Fibroblast of skin of left quadriceps (primary cell): ENCODE results near the gene DMD.

Experiments
- DNase-seq, 2 experiments: peaks; one replicate each; pipeline ENCODE4 v3.0.0-alpha.2; 2013; ENCODE audit warnings: low read depth in 2 of 2

DMD gene

GRCh38 chrX:33045245-33045644 lies 166.1 kb downstream of the DMD start:
- no peak for DNase-seq

- no peak for DNase-seq
Measured at GRCh38 chrX:33041141-33041540, 170.2 kb downstream of the DMD start.

- no peak for DNase-seq
Measured at GRCh38 chrX:33032700-33033099, 178.6 kb downstream of the DMD start.

GRCh38 chrX:33014949-33015348 lies 196.4 kb downstream of the DMD start:
- no peak for DNase-seq

DNA sequence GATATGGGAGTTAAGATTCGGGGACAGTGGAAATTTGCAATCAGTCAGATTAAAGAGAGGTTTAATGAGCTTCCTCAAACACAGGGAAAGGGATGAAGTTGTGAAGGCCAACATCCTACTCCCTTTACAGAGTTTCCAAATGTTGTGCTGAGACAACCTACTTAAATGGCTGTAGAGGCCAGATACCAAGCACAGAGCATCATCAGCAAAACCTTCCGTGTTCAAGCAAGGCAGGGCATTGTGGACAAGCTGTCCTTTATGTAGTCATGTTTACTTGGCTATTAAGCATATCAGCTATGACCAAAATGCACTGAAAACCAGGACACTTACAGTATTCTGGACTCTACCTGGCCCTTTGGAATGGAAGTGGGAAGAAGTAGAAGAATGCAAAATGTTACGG lies 197.3 kb downstream of the DMD start:
- no peak for DNase-seq

GRCh38 chrX:33001107-33001506 lies 210.2 kb downstream of the DMD start:
- no peak for DNase-seq

- no peak for DNase-seq
Measured at GRCh38 chrX:32998776-32999175, 212.6 kb downstream of the DMD start.

- DNase-seq, result no peak
Measured at GRCh38 chrX:32995427-32995826, 215.9 kb downstream of the DMD start.

- DNase-seq, result no peak
Measured at GRCh38 chrX:32987142-32987541, 224.2 kb downstream of the DMD start.

DNA sequence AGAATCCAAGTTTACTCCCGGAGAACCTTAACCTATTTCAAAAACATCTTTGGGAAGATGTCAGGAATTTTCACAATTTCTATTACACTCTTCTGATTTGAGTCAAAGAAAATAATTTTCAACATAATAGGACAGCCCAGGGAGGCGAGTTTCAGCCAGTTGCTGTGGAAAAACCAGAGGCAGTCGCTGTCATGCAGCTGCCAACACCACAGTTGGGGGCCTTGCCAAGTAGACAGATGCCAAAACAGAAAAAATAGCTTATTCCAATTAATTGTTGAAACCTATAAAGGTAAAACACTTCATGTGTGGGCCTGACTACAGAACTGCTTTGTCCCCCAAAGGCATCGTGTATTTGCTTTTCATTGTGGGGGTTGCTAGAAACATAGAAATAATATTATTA lies 225.8 kb downstream of the DMD start:
- DNase-seq, result no peak

DNA sequence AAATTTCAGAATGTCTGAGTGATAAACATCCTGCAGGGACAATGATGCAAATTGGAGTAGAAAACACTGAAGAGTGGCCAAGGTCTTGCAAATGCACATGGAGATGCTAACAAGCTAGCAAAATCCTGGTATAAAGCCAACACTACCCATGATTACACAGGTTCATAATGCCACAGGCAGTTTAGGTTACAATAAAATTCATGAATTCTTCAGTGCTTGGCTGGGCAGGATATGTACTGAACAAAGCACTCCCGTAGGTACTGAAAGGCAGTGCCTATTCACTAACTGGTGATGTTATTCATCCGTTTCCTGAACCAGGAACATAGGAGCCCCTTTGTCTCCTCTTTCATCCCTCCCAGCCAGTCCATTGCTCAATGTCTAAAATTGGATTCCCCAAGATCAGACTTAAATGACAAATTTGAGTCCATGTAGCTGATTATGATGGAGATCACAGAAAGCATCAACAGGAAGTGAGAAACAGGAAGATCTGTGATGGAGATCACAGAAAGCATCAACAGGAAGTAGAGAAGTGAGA lies 244.5 kb downstream of the DMD start:
- no peak for DNase-seq

DNA sequence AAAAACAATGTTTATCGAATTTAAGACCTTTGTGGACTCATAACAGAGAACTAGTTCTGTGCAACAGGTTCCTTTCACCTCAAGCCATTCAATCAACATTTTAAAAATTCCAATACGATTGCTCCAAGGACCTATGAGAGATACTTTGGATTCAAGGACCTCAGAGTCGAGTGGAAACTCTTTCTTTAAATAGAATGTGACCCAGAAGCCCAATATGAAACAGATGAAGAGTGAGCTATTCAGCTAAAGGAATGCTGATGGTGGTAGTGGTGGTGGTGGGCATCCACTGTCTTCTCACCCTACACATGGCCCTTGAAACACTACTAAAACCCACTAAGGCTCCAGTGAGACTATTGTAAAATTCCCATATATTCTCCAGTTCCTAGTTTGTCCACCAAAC lies 257.2 kb downstream of the DMD start:
- no peak for DNase-seq

- DNase-seq, result no peak
Measured at GRCh38 chrX:32948130-32948529, 263.2 kb downstream of the DMD start.

DNA sequence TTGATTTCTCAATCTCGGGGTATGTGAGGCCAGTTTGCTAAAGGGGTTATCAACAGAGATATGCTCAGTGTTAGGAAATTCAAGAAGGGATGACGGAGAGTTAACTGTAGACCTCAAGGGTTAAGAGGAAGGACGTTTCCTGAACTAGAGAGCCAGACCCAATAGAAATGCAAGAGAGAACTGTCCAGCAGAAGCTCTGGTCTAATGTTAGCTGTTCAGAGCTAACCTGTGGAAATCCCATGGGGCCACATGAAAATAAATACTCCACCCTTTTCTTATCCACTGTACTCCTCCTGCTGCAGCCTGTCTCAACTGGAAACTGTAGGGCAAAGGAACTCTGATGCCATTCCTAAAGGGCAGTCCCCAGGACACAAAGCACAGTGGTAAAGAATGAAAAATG lies 274.3 kb downstream of the DMD start:
- no peak for DNase-seq

GRCh38 chrX:32933548-32933947 lies 277.8 kb downstream of the DMD start:
- no peak for DNase-seq

GRCh38 chrX:32929040-32929439 lies 282.3 kb downstream of the DMD start:
- DNase-seq, result no peak

DNA sequence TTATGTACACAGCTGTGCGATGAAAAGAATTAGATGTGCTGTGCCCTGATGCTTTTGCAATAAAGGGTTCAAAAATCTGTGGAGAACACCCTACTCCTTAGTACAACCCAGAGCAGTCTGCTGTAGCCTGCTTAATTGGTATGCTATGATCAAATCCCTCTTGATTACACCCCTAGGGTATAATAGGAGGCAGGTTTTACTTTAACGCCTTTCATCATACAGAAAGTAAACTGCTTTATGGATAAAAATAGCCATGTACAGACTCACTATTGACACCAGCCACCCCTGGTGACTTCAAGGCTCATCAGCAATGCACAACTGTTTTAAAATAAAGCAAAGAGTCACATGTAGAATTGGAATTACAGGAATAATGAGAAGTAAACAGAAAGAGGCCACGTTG lies 315.3 kb downstream of the DMD start:
- DNase-seq, result no peak

- DNase-seq, result no peak
Measured at GRCh38 chrX:32894679-32895078, 316.7 kb downstream of the DMD start.

GRCh38 chrX:32893751-32894150 lies 317.6 kb downstream of the DMD start:
- no peak for DNase-seq

DNA sequence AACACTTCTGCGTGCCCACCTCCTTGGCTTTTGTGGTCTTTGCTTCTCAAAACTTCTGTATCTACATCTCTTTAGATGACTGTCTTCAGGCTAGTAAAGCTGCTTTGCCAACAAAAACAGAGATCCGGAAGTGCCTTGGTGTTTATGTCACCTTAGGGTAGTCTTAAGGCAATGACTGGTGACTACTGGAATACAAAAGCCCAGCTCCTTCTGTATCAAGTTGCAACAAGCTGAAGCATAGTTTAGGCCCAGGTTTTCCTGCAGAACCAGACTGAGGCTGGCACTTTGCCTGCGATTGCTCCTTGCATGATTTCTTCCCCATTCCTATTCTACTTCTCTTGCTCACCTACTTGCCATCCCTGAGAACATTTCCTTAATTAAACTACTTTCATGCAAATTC lies 333.8 kb downstream of the DMD start:
- no peak for DNase-seq

DNA sequence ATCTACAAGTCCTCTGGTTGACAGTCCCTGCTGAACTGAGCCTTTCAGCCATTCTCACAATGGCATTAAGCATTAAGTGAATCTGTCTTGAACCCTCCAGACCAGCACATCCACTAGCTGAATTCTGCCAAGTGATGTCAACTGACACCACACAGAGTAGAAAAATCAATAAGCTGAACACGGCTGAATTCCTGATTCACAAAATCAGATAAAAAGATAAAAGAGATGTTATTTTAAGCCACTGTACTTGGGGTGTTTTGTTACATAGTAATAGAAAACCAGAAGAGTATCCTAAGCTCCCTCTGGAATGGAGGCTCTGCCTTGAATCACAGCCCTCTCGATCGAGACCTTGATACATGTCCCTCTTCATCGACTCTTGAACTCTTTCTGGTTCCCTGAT lies 336.5 kb downstream of the DMD start:
- DNase-seq, result no peak

DNA sequence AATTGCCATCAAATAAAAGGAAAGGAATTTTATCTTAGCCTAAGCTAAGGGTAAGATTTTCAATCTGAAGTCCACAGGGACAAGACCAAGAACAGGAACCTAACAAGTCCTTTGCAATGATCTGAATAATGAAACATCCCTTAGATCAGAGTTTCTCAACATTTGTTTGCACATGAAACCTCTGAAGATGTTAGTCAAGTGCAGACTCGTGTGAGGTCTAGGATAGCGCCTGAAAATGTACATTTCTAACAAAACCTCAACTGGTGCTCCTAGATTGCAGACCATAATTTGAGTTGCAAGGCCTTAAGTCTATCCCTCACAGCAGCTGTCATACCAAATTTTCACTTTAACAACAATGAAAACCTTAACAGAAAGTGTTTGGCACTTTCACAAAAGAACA lies 337.6 kb downstream of the DMD start:
- DNase-seq, result no peak

GRCh38 chrX:32871636-32872035 lies 339.7 kb downstream of the DMD start:
- no peak for DNase-seq

DNA sequence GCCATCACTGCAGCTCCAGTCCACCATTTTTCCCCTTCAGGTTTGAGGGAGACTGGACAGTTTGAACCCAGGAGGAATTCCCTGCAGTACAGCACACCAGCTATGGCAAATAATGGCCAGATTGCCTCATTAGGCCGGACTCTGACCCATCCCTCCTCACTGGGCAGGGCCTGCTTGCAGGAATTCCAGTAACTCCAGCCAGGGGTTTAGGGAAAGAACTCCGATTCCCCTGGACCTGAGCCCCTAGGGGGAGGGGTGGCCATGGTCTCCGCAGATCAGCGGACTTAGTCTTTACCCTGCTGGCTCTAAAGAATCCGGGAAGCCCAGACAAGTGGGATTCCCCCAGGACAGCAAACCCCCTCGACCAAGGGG lies 342.8 kb downstream of the DMD start:
- DNase-seq, result no peak
